DMS53 (cell line): ENCODE measurements around the gene RMDN2.

ENCODE experiments used
- DNase-seq: peaks from one replicate; lab custom pipeline; 2025; lab: John Stamatoyannopoulos, UW

RMDN2 gene

GRCh38 chr2:37925063-37925897 lies at the start of gene RMDN2:
TSS of gene RMDN2 (plus strand) at chr2:37925287. CDS start at chr2:37929278, 3,991 bp downstream.
- DNase-seq: peak; percentile 94

DNA sequence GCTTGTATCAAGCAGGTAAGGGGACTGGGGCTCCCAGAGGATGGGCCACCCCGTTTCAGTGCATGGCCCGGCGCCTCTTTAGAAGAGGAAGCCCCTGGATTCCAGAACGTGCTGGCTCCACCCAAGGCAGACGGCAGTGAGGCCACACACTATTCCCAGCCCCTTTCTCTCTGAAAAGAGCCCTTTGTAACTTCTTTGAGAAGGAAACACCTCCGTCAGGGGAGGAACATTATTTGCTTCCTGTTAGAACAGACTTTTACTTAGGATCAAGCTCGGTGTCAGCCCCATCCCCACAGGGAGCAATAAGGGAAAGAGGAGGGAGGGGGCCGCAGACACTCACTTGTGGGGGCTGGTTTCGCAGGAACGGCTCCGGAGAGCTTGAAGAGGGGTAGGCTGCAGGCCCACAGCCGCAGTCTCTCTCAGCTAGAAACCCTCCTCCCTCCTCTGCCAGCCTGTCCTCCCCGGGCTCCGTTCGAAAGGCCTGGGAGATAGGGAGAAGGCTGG lies 49.6 kb upstream of the RMDN2 start:
- no peak for DNase-seq

- DNase-seq: peak; percentile 72
Observed at GRCh38 chr2:37876227-37876626, 48.9 kb upstream of the RMDN2 start.

- peak; percentile 74 for DNase-seq
Observed at GRCh38 chr2:37877457-37878315, 47.4 kb upstream of the RMDN2 start.

GRCh38 chr2:37878536-37878935 lies 46.6 kb upstream of the RMDN2 start:
- no peak for DNase-seq

GRCh38 chr2:37880551-37880950 lies 44.5 kb upstream of the RMDN2 start:
- peak; percentile 45 for DNase-seq

- DNase-seq: peak; percentile 94
Observed at GRCh38 chr2:37881397-37881796, 43.7 kb upstream of the RMDN2 start.

DNA sequence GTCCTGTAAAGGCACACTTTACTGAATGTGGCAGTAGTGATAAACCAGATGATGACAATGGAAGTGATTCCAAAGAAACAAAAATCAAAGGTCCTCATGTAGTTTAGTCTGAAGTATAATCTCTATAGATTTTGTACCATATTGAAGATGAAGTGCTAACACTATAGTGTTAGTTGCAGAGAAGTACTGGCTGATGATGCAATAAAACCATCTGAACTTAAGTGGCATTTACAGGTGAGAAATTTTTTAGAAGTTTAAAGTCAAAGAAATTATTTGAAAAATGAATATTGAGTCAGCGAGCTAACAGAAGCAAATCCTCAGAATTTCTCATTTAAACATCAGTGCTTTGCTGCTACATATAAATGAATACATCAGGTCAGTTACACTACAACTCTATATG lies 43.1 kb upstream of the RMDN2 start:
- DNase-seq: peak; percentile 15

DNA sequence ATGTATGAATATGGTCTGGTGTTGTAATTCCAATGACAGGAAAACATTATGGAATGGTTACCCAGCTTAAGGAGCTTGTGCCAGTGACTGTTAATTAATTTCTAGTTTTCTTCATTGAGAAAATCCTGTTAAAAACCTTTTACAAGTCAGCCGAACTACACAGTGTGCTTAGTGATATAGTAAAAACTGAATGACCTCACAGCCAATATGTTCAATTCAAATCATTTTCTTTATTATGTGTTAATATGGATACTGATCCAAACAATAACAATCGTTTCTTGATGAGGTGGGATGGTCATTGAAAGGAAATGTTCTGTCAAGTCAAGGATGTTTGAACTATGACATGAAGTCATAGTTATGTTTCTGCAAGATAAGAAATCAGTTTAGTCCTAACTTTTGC lies 41.6 kb upstream of the RMDN2 start:
- no peak for DNase-seq

- DNase-seq: no peak
Observed at GRCh38 chr2:37885329-37885993, 39.6 kb upstream of the RMDN2 start.

DNA sequence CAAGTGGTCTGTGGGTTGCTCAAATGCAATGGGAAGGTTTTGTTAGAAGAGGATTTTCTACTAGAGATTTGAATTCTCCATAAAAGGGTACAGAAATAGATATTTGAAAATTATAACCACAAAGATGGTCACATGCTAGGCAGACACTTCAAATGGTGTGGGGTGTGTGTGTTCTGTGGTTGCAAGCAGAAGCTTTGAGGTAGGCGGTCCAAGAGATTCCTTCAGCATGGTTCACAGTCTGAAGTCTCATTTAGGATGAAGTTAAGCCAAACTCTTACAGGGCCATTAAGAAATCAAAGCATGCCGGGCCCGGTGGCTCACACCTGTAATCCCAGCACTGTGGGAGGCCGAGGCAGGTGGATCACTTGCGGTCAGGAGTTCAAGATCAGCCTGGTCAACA lies 38.3 kb upstream of the RMDN2 start:
- no peak for DNase-seq

DNA sequence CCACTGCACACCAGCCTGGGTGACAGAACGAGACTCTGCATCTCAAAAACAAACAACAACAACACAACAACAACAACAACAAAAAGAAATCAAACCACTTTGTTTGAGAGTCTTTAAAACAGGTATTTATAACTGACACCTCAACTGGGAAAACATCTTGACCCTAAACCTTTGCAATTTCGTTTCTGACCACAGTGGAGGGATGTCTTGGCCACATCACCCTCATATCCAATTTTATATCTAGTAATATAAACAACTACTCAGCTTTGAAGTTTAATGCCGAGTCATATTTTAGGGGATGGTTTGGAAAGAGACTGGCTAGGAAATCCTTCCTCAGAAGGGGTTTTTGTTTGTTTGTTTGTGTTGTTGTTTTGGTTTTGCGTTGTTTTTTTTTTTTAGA lies 37.8 kb upstream of the RMDN2 start:
- no peak for DNase-seq

GRCh38 chr2:37890893-37891495 lies 34.1 kb upstream of the RMDN2 start:
- DNase-seq: peak; percentile 80

GRCh38 chr2:37891846-37892435 lies 33.1 kb upstream of the RMDN2 start:
- no peak for DNase-seq

GRCh38 chr2:37892436-37893114 lies 32.5 kb upstream of the RMDN2 start:
- DNase-seq: no peak

GRCh38 chr2:37893327-37893726 lies 31.8 kb upstream of the RMDN2 start:
- DNase-seq: no peak

- DNase-seq: no peak
Observed at GRCh38 chr2:37894047-37894446, 31.0 kb upstream of the RMDN2 start.

- DNase-seq: no peak
Observed at GRCh38 chr2:37894601-37895000, 30.5 kb upstream of the RMDN2 start.

DNA sequence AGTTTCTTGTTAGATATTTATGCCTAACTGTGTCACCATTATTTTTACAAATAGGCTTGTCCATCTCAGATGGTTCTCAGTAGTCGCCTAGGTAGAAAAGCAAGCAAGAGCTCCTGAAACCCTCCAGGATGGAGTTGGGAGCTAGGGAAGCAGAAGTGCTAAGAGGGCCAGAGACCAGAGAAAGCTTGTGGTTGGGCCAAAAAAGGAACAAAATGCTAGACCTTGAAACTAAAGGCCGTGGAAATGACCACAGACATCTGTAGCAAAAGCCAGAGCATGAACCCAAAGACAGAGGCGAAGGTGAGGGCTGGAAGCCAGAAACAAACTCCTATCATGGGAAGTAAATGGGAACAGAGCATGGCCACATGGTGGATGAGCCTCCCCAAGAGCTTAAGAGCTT lies 29.9 kb upstream of the RMDN2 start:
- no peak for DNase-seq

GRCh38 chr2:37896319-37896718 lies 28.8 kb upstream of the RMDN2 start:
- DNase-seq: peak; percentile 5

GRCh38 chr2:37897511-37897910 lies 27.6 kb upstream of the RMDN2 start:
- peak; percentile 47 for DNase-seq
